ENCODE results near the gene FZD8.

The FZD8 gene

DNA sequence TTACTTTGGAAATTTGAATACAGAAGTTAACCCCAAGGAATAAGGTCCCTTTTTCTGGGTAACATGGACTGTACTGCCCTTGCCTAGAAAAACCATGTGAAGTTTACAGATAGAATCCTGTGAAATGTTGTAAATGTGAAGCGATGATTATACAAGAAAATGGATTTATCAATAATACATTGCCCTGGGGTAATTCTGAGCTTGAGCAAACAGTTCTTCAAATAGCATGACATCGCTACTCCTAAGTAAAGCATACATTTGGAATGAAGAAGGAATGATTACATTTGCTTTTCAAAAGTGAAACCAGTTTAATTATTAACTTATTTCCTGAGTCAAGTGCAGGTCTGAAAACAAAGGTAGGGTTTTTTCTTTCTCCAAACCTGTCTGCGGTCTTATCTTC lies 43.3 kb upstream of the FZD8 start:
- no peak for DNase-seq (ENCODE audit: low read depth in 1 of 2, low spot score in 1 of 2)
- no peak overlapping the region for H3K27ac ChIP-seq (replicated peaks)
- TF ChIP-seq CTCF (IDR thresholded peaks at IDR 0.05; ENCODE audit: insufficient read depth, low read length) (no peak), GABPA (IDR thresholded peaks at IDR 0.05; ENCODE audit: low read depth) (no peak), SPI1 (IDR thresholded peaks at IDR 0.05; ENCODE audit: borderline replicate concordance, low read depth) (no peak), POLR2AphosphoS5 (IDR thresholded peaks at IDR 0.05; ENCODE audit: low read depth) (no peak)
- TF ChIP-seq, protein P1, sequence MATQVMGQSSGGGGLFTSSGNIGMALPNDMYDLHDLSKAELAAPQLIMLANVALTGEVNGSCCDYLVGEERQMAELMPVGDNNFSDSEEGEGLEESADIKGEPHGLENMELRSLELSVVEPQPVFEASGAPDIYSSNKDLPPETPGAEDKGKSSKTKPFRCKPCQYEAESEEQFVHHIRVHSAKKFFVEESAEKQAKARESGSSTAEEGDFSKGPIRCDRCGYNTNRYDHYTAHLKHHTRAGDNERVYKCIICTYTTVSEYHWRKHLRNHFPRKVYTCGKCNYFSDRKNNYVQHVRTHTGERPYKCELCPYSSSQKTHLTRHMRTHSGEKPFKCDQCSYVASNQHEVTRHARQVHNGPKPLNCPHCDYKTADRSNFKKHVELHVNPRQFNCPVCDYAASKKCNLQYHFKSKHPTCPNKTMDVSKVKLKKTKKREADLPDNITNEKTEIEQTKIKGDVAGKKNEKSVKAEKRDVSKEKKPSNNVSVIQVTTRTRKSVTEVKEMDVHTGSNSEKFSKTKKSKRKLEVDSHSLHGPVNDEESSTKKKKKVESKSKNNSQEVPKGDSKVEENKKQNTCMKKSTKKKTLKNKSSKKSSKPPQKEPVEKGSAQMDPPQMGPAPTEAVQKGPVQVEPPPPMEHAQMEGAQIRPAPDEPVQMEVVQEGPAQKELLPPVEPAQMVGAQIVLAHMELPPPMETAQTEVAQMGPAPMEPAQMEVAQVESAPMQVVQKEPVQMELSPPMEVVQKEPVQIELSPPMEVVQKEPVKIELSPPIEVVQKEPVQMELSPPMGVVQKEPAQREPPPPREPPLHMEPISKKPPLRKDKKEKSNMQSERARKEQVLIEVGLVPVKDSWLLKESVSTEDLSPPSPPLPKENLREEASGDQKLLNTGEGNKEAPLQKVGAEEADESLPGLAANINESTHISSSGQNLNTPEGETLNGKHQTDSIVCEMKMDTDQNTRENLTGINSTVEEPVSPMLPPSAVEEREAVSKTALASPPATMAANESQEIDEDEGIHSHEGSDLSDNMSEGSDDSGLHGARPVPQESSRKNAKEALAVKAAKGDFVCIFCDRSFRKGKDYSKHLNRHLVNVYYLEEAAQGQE (IDR thresholded peaks at IDR 0.05; ENCODE audit: insufficient replicate concordance, low read depth), result no peak

DNA sequence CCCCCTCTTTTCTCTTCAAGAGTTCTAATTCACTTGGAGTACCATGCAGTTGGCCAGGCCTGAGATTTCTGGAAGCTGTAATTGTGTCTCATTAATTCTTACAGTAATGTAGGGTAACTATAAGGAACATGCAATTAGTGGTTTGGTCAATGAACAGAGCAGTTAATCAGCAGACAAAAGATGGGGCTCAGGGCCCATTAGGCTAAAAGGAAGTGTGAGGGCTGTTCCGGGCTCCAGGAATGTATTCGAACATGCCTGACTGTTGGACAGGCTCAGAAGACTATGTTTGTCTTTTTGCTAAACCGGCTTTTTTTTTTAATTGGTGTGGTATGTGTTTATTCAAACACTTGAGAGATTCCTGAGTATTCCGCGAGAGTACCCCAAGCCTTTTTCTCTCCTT lies 42.5 kb upstream of the FZD8 start:
- Histone ChIP-seq H3K4me3 (replicated peaks; ENCODE audit: insufficient read depth, low read length) (no peak overlapping the region), H3K27me3 (ENCODE audit: insufficient read depth, poor library complexity, severe bottlenecking) (no peaks in the 10 kb centered on the region), H3K27ac (replicated peaks) (no peak overlapping the region)
- no peak for TF ChIP-seq CTCF (IDR thresholded peaks at IDR 0.05; ENCODE audit: insufficient read depth, low read length)
- no peak for TF ChIP-seq GABPA (IDR thresholded peaks at IDR 0.05; ENCODE audit: low read depth)
- TF ChIP-seq, protein P1 (IDR thresholded peaks at IDR 0.05; ENCODE audit: insufficient replicate concordance, low read depth), result no peak
- TF ChIP-seq SPI1 (IDR thresholded peaks at IDR 0.05; ENCODE audit: borderline replicate concordance, low read depth), result no peak
- TF ChIP-seq POLR2AphosphoS5 (IDR thresholded peaks at IDR 0.05; ENCODE audit: low read depth), result no peak
- no peak for DNase-seq (ENCODE audit: low read depth in 1 of 2, low spot score in 1 of 2)

More for the DNA sequence above, 43.3 kb upstream of the FZD8 start:
- H3K4me3 ChIP-seq (replicated peaks; ENCODE audit: insufficient read depth, low read length), result no peak overlapping the region
- no peaks in the 10 kb centered on the region for H3K27me3 ChIP-seq (ENCODE audit: insufficient read depth, poor library complexity, severe bottlenecking)

GRCh38 chr10:35675846-35676245 lies 33.8 kb upstream of the FZD8 start:
- Histone ChIP-seq H3K27me3 (ENCODE audit: insufficient read depth, poor library complexity, severe bottlenecking) (no peaks in the 10 kb centered on the region), H3K4me3 (replicated peaks; ENCODE audit: insufficient read depth, low read length) (no peak overlapping the region), H3K27ac (replicated peaks) (no peak overlapping the region)
- TF ChIP-seq POLR2AphosphoS5 (IDR thresholded peaks at IDR 0.05; ENCODE audit: low read depth) (no peak), SPI1 (IDR thresholded peaks at IDR 0.05; ENCODE audit: borderline replicate concordance, low read depth) (no peak), GABPA (IDR thresholded peaks at IDR 0.05; ENCODE audit: low read depth) (no peak), CTCF (IDR thresholded peaks at IDR 0.05; ENCODE audit: insufficient read depth, low read length) (no peak)
- TF ChIP-seq, protein P1 (IDR thresholded peaks at IDR 0.05; ENCODE audit: insufficient replicate concordance, low read depth), result no peak
- no peak for DNase-seq (ENCODE audit: low read depth in 1 of 2, low spot score in 1 of 2)
